T1000 (cell line): ENCODE results near the gene SCNN1B.
"Not testable (repeated sequence)": the region's sequence is repeated elsewhere in the genome, so short reads cannot be mapped to it uniquely, and the experiment has no call there.

Experiments
- DNase-seq: peaks from one replicate; lab custom pipeline; 2025; ENCODE audit warnings: mixed read lengths; lab: John Stamatoyannopoulos, UW

The SCNN1B gene

GRCh38 chr16:23302045-23302956 lies at the start of gene SCNN1B:
Gene SCNN1B (plus strand): TSS chr16:23302302. CDS start chr16:23348600, 46,298 bp downstream.
- no peak for DNase-seq

- DNase-seq = no peak
Measured at GRCh38 chr16:23252310-23252709, 49.8 kb upstream of the SCNN1B start.

- DNase-seq = not testable (repeated sequence)
Measured at GRCh38 chr16:23253650-23254049, 48.5 kb upstream of the SCNN1B start.

GRCh38 chr16:23254338-23254737 lies 47.8 kb upstream of the SCNN1B start:
- peak; percentile 22 for DNase-seq

- no peak for DNase-seq
Measured at GRCh38 chr16:23255000-23255399, 47.1 kb upstream of the SCNN1B start.

GRCh38 chr16:23256440-23256839 lies 45.7 kb upstream of the SCNN1B start:
- no peak for DNase-seq

- DNase-seq = no peak
Measured at GRCh38 chr16:23257682-23258081, 44.4 kb upstream of the SCNN1B start.

GRCh38 chr16:23258919-23259237 lies 43.2 kb upstream of the SCNN1B start:
- no peak for DNase-seq

- no peak for DNase-seq
Measured at GRCh38 chr16:23267647-23268046, 34.5 kb upstream of the SCNN1B start.

- no peak for DNase-seq
Measured at GRCh38 chr16:23268561-23268960, 33.5 kb upstream of the SCNN1B start.

- DNase-seq = no peak
Measured at GRCh38 chr16:23269248-23269953, 32.7 kb upstream of the SCNN1B start.

- no peak for DNase-seq
Measured at GRCh38 chr16:23270654-23271053, 31.4 kb upstream of the SCNN1B start.

GRCh38 chr16:23274968-23275367 lies 27.1 kb upstream of the SCNN1B start:
- no peak for DNase-seq

GRCh38 chr16:23276821-23277220 lies 25.3 kb upstream of the SCNN1B start:
- DNase-seq = no peak

GRCh38 chr16:23278031-23278430 lies 24.1 kb upstream of the SCNN1B start:
- DNase-seq = no peak

GRCh38 chr16:23279721-23280153 lies 22.4 kb upstream of the SCNN1B start:
- no peak for DNase-seq

- no peak for DNase-seq
Measured at GRCh38 chr16:23280483-23280967, 21.6 kb upstream of the SCNN1B start.

- DNase-seq = no peak
Measured at GRCh38 chr16:23282568-23282967, 19.5 kb upstream of the SCNN1B start.

- DNase-seq = no peak
Measured at GRCh38 chr16:23283571-23283970, 18.5 kb upstream of the SCNN1B start.

GRCh38 chr16:23284584-23284983 lies 17.5 kb upstream of the SCNN1B start:
- no peak for DNase-seq

GRCh38 chr16:23286131-23286532 lies 16.0 kb upstream of the SCNN1B start:
- DNase-seq = no peak

GRCh38 chr16:23288209-23288608 lies 13.9 kb upstream of the SCNN1B start:
- no peak for DNase-seq
